GM18507 (cell line): ENCODE results near the gene MDFIC.
A peak's percentile ranks its signal among the peaks of the same experiment; 100 is the strongest.

Experiments
- DNase-seq: peaks from one replicate; pipeline ENCODE4 v3.0.0; 2011; ENCODE audit warnings: low read depth; ENCODE audit not compliant: insufficient read length; ENCODE audit errors: extremely low spot score
- FAIRE-seq: peaks from 2 replicates; lab custom pipeline; 2011; peaks lifted over from hg19 to GRCh38; lab: Jason Lieb, UNC

MDFIC gene

DNA sequence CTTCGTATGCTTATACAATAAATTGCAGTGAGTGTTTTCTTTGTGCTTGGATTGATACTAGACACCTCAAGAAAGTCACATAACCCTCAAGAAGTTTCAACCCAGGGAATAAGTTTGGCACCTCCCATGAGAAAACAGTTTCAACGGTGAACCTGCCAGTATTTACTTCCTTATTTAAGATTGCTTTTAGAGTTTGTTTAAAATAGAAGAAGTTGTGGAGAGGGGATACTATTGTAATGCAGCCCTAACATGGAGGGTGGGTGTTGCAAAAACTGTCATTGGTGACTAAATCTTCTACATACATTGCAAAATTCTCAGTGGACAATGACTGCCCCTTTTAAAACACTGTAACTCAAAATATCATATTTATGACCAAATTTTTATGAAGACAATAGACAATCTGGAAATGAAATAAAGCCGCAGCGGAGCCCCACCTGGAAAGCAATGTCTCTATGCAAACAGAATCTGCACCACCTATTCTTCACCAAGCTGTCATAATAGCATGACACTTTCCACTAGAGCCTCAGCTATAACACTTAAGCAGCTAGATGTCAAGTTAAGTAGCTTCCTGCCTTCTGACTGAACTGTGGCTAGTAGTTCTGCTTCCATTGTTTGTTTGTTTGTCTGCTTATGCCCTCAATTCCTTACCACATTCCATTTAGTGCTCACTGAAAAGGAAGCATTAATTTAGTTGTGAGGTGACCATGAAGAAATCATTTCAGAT lies 98.2 kb downstream of the MDFIC start:
- FAIRE-seq: no peak
- DNase-seq: no peak

DNA sequence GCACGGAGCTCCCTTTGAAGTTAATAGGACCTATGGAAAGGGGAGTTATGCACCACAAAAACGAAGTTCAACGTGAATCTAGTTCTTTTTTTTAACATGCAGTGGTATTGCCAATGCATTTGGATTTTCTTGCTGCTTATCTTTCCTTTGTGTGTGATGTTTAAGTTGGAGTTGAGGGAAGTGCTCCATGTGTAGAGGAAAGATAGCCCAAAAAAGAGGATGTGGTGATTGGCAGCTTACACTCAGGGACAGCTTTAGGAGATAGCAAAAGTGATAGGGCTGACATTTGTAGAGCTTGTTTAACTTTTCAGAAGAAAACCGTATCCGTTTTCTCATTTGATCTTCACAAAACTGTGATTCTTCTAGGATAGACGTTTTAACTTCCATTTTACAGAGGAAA lies 101.3 kb downstream of the MDFIC start:
- DNase-seq (no peak), FAIRE-seq (no peak)

DNA sequence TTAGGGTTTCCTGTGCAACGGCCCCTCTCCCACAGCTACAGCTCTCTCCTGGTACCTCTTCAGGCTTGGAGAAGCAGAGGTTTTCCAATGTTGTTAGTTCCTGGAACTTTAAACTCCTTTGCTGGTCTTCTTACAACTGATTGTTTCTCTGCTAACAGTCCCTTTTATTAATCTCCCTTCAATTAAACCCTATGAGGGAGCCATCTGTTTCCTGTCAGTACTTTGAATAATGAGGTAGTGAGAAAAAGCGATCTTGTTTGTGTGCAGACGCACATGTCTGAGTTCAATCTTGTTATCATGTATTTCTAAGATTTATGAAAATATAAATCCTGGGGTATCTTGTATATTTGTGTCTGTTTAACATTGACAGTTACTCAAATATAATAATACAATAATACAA lies 102.4 kb downstream of the MDFIC start:
- FAIRE-seq: no peak
- DNase-seq: no peak

DNA sequence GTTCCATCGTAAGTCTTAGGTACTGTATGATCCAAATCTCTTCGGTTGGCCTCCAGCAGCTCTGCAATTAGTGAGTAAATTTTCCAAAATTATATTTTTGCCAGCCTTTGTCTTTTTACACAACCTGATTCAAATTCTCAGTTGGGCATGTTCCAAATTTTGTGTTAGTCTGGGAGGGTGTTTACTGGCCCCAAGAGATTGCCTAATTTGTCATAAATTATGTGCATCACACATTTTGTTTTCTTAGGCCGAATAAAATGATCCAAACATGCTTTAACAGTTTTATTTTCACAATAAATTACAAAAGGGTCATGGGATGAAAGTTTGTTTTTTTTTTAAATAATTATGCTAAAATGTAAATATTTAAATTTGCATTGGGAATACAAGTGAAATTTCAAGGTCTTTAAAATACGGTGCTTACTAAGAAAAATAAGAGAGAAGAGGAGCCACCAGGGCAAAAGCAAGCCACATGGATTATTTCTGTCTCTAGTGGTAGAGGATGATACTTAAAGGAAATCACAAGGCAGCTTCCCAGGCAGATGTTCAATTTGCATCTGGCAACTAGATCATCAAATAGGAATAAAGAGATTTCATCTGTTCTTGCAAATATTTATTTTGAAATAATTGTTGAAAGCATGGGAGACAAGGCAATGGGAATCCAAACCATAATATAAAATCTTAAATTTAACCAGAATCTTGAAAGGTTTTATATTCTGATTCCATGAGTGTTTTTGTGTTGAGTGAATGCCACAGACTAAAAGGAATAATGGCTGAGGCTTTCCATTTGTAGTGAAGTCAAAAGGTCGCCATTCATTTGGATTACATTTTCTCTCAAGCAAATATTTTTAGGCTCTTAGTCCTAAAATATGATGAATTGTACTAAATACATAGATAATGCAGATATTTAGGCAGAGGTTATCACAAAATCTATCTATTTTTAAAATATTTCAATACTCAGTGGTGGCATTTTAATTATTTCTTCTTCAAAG lies 111.1 kb downstream of the MDFIC start:
- DNase-seq: no peak
- no peak for FAIRE-seq

DNA sequence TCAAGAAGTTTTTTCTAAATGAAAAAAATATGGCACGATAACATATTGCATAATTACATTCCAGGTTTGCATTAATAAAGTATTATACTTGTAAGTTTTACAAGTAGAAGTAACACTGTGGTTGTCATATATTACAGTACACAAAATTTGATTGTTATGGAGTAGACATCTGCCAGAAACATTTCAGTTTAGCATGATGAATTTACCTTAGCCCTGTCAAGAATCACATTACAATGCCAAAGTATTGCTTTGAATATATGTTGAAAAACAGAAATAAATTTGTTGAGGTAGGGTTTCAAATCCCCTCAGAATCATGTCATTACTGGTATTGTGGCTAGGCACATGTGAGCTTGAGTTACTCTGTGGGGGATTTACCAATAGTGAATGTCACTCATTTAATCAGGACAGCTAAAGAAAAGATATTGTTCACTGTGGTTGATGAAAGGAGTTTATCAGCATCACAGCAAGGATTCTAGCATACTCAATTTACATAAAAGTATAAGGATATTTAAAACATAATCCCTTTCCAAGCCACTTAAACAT lies 112.1 kb downstream of the MDFIC start:
- DNase-seq (no peak), FAIRE-seq (no peak)

DNA sequence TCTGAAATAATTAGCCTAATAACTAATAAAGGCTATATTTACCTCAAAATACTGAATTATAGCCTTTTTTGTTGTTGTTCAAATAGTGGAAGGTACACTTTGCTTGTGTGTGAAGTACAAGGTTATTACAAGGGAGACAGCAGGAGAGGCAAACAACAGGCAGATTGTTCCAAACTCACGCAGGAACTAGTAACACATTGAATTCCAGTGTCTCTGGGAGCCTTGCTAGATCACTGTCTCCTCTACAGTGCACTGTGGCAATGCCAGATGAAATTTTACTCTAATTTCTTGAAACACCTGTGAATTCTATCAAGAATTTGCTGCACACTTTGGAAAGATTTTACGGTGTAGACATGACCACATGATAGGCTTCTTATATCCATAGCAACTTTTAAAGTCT lies 112.6 kb downstream of the MDFIC start:
- FAIRE-seq (no peak), DNase-seq (no peak)

DNA sequence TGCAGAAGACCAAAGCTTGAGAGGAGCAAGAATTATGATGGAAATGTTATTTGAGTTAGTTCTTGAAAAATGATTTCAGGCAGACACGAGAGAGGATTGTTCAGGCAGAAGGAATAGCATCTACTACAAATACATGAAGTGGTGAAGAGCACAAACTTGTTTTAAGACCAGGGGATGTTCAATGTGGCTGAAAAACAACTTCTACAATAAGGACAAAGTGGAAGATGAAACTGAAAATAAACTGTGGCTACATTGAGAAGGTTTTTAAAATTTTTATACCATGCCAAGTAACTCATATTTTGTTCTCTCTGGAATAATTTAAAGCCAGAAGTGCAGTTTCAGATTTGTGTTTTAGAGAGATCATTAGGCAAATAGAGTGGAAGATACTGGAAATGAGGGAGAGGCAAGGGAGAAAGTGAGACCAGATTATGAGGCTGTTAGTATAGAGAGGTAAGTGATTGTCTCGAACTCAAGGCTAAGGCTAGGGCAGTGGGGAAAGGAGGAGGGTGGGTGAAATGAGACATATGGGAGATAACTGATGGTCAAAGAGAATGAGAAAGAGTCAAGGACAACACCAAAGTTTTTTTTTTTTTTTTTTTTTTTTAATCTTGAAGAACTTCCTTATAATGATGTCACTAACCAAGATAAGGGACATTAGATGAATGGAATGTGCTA lies 115.4 kb downstream of the MDFIC start:
- FAIRE-seq (peak; percentile 18), DNase-seq (no peak)

DNA sequence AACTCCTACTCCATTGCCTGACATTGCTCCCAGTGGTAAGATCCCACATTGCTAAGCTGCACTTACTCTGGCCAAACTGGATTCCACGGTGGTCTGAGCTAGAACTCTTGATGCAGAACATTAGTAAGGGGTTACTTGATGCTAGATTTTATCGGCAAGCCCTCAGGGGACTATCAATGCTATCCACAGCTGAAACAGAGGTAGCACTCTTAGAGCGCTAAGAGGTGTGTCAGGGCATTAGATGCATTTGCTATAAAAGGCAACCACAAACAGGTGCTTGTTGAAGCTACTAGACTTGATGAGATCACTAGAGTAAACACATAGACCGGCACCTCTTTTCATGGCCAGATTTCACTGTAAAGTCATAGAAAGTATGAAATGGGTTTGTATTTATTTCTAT lies 116.3 kb downstream of the MDFIC start:
- DNase-seq (no peak), FAIRE-seq (no peak)

DNA sequence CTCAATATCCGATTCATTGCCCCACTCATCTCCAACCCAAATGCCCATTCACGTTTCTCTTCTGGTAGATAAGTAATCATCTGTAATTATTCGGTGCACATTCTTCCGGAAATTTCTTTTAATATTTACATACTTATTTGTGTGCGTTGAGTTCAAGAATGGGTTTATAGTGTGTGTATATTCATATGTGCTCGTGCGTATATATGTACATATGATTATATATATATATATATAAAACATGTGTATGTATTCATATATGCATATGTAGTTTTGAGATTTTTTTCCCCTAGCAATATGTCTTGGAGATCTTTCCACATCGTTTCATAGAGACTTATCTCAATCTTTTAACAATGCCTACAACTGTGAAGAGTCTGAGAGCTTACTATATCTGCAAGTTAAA lies 118.2 kb downstream of the MDFIC start:
- FAIRE-seq (no peak), DNase-seq (no peak)

DNA sequence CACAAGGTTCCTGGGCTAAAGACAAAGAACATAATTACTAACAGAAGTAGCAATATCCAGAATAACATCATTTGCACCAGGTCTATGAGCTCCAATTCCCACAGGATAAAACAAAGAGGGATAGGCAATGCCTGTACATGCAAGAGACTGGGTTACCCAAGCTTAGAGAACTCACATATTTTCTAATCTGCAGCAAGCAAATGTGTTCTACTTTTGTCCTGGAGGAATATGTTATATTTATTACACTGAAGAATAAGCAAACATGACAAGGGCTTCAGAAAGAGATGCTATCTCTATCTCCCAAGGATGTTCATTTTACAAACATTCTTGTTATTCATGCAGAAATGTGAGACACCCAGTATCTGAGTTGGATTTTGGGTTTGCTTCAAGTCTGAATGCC lies 118.6 kb downstream of the MDFIC start:
- FAIRE-seq (no peak), DNase-seq (no peak)

DNA sequence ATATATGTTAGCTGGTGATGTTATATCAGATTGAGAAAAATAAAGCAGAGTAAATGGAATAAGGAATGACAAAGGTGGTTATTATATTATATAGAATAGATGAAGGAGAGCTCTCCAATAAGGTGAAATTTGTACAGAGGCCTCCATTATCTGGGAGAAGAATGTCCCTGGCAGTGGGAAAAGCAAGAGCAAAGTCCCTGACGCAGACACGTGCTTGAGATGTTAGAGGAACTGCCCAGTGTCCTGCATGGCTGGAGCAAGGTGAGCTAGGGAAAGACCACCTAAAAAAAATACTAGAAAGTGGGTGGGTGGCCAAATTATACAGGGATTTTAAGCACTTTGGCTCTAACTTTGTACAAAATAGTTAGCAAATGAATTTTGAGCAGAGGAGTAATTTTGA lies 120.7 kb downstream of the MDFIC start:
- FAIRE-seq: no peak
- no peak for DNase-seq

DNA sequence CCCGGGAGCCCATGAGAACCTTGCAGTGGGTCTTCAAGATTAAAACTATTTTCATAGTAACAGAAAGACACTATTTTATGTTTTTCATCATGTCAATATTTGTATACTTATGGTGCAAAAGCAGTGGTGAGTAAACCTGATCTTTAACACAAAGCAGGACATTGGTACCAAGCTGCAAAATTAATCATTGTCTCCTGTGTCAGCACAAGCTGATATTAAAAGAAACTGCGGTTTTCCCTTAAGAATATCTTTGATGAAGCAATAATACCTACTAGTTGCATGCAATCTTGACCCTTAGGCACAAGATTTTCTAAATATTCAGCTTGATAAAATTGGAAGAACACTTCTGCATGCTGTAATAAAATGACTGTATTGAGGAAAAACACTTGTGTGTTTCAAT lies 121.7 kb downstream of the MDFIC start:
- no peak for DNase-seq
- no peak for FAIRE-seq

DNA sequence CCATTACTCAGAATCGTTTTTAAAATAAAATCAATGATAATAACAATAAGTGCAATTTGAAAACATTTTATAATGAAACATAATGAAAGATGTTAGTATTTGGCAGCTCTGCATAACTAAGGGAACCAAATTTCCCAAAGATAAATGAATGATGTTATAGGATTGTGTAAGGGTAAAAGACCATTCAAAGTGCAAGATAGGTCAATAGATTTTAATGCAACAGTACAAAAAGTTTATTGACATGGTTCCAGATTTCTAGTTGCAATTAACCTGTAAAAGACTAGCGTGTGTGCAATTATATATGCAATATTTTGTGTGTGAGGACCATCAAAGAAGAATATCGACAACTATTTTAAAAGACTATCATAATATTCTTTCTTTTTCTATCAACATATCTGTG lies 122.3 kb downstream of the MDFIC start:
- FAIRE-seq: no peak
- no peak for DNase-seq

DNA sequence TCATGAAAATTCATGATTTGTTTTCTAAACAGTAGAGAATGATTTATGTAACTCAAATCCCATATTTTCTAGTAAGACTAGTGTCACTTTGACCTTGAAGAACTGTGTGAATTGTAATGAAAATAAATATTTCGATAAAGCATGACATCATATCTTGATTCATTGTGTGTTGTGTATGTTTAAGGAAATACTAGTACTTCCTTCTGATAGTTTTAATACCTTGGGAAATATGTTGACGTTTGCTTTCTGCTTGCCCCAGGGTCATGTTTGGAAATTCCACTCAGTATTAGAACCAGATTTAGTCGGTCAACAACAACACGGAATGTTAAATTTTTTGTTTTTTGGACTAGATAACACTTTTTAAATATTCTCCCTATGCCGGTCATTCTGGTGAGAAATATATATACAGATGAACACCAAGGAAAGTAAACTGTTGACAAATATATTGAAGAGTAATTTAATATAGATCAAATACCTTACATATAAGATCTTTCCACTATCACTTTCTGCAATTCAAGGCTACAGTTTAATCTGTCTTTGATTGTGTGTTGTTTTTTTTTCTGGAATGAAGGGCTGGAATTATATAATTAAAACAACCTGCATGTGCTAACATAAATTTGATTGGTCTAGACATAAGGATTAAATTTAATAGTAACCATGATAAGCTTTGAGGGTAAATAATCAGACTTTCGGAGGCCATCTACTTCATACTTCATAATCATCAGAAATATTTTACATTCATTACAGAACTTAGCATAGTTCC lies 126.2 kb downstream of the MDFIC start:
- DNase-seq (no peak), FAIRE-seq (no peak)

DNA sequence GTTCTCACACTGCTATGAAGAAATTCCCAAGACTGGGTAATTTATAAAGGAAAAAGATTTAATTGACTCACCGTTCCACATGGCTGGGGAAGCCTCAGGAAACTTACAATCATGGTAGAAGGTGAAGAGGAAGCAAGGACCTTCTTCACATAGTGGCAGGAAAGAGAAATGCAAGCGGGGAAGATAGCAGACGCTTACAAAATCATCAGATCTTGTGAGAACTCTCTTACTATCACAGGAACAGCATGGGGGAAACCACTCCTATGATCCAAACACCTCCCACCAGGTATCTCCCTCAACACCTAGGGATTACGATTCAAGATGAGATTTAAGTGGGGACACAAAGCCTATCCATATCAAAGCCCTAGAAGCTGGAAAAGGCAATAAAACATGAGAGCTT lies 130.8 kb downstream of the MDFIC start:
- FAIRE-seq (no peak), DNase-seq (no peak)

DNA sequence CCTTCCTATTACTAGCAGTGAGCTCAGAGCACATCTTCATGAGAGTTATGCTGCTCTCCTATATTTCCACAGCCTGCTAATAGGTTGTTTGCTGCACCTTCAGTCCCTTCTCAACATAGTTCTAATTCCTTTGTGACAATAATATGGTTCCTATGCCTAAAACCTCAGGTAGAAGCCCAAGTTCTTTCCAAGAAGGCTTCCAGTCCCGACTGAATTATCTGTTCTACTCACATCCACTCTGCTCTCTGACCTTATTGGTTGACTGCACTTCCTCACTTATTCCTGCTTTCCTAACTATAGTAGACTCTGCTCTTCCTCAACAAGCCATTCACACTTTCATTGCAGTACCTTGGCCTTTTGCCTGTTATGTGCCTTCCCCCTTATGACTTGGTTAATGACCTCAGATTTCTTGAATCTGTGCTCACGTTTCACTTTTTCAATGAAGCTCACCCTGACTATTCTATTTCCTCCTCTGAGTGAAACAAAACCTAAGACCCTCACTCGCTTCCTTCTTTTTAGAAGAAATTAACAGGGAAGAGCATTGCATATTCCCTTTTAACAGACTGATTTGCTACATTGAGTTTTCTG lies 132.7 kb downstream of the MDFIC start:
- FAIRE-seq (no peak), DNase-seq (no peak)

DNA sequence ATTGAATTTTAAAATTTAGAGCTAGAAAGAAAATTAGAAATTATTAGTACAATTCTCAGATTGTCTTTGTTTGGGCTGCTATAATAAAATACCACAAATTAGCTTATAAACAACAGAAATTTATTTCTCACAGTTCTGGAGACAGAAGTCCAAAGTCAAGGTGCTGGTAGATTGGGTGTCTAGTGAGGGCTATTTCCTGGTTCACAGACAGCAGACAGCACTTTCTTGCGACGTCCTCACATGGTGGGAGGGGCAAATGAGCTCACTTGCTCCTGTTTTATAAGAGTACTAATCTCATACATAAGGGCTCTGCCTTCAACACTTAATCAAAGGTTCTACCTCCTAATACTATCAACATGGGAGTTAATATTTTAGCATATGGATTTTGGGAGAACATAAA lies 134.1 kb downstream of the MDFIC start:
- DNase-seq (no peak), FAIRE-seq (no peak)

DNA sequence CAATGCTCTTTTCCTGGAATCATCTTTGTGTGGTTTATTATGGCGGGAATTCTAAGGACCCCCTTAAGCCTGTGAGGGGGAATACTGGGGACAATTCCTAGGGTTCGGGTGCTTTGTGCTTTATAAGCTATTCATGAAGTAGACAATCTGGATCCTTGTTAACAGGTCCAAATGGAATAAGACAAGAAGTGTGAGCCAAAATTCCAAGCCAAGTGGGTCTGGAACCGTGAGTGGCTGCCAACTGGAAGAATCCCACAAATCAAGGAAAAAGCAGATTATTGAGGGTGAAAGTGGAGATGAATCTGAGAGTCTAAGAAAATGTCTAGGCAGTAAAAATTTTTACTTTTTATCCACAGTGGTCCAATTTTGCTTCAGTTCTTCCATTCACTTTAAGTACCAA lies 136.8 kb downstream of the MDFIC start:
- FAIRE-seq: no peak
- no peak for DNase-seq

DNA sequence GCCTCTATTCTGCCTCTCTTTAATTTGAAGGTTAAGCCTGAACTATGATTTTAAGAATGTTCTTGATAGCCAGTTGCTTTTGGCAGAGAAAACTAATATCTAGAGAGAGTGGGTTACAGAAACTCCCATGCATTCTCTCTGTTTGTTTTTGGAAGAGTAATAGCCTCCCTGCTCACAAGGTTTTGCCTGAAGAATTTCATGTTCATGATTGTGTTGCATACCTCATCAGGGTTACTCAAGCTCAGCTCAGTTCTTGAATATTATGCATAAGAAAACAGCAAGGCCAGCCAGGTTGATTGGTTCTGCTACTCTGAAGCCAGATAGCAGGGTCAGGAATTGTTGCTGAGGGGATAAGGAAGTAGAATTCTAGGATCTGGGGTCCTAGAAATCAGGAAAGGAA lies 137.4 kb downstream of the MDFIC start:
- DNase-seq (no peak), FAIRE-seq (no peak)
